Astrocyte (in vitro differentiated cells and primary cell): ENCODE results near the gene PTPRE. TPM values are rescaled to one million over a fixed set of nuclear protein-coding genes. Genes with fewer than 3 reads are reported as not detected.
A peak's percentile ranks its signal among the peaks of the same experiment; 100 is the strongest.

Experiments used
- DNase-seq: peaks from one replicate; pipeline ENCODE4 v3.0.0-alpha.2; 2010; ENCODE audit warnings: low read depth
- FAIRE-seq: peaks from 2 replicates; lab custom pipeline; 2011; peaks lifted over from hg19 to GRCh38; lab: Jason Lieb, UNC
- H2AFZ ChIP-seq: 2 replicates; pipeline ENCODE4 v1.6.0; 2012; ENCODE audit warnings: low read depth, low read length, inconsistent platforms
- H3K27ac ChIP-seq: 2 replicates; pipeline ENCODE4 v1.5.1; 2011; ENCODE audit warnings: low read depth, low read length, inconsistent platforms
- H3K27me3 ChIP-seq: 2 replicates; pipeline ENCODE4 v1.6.0; 2011; ENCODE audit warnings: low read length, inconsistent platforms; ENCODE audit not compliant: insufficient read depth
- H3K36me3 ChIP-seq: 2 replicates; pipeline ENCODE4 v1.5.1; 2011; ENCODE audit warnings: low read length, inconsistent platforms; ENCODE audit not compliant: insufficient read depth
- H3K4me1 ChIP-seq: 2 replicates; pipeline ENCODE4 v1.5.1; 2011; ENCODE audit warnings: low read length, inconsistent platforms; ENCODE audit not compliant: insufficient read depth
- H3K4me2 ChIP-seq: 2 replicates; pipeline ENCODE4 v1.6.0; 2012; ENCODE audit warnings: low read length, inconsistent platforms
- H3K4me3 ChIP-seq: 2 replicates; pipeline ENCODE4 v1.5.1; 2011; ENCODE audit warnings: low read depth, mild to moderate bottlenecking, low read length, inconsistent platforms; ENCODE audit not compliant: insufficient read depth
- H3K79me2 ChIP-seq: 2 replicates; pipeline ENCODE4 v1.6.0; 2012; ENCODE audit warnings: mild to moderate bottlenecking, low read length, inconsistent platforms; ENCODE audit not compliant: insufficient read depth
- H3K9ac ChIP-seq: 2 replicates; pipeline ENCODE4 v1.6.0; 2012; ENCODE audit warnings: mild to moderate bottlenecking, low read length, inconsistent platforms
- H3K9me3 ChIP-seq: 2 replicates; pipeline ENCODE4 v1.5.1; 2012; ENCODE audit warnings: low read depth, mild to moderate bottlenecking, low read length, inconsistent platforms; ENCODE audit not compliant: insufficient read depth
- H4K20me1 ChIP-seq: 2 replicates; pipeline ENCODE4 v1.6.0; 2012; ENCODE audit warnings: low read length, inconsistent platforms; ENCODE audit not compliant: insufficient read depth
- H3K27ac Mint-ChIP-seq: one replicate; pipeline ENCODE4 v1.8.0; 2021; ENCODE audit warnings: mild to moderate bottlenecking, mixed read lengths; ENCODE audit not compliant: unreplicated experiment
- H3K27me3 Mint-ChIP-seq: one replicate; pipeline ENCODE4 v1.8.0; 2021; ENCODE audit warnings: low read depth, mixed read lengths; ENCODE audit not compliant: unreplicated experiment
- H3K36me3 Mint-ChIP-seq: one replicate; pipeline ENCODE4 v1.8.0; 2021; ENCODE audit warnings: low read depth, mixed read lengths; ENCODE audit not compliant: unreplicated experiment
- H3K4me1 Mint-ChIP-seq: one replicate; pipeline ENCODE4 v1.8.0; 2021; ENCODE audit warnings: low read depth, mixed read lengths; ENCODE audit not compliant: unreplicated experiment
- H3K4me3 Mint-ChIP-seq: one replicate; pipeline ENCODE4 v1.8.0; 2021; ENCODE audit warnings: mild to moderate bottlenecking, moderate library complexity, mixed read lengths; ENCODE audit not compliant: unreplicated experiment
- H3K9me3 Mint-ChIP-seq: one replicate; pipeline ENCODE4 v1.8.0; 2021; ENCODE audit warnings: mild to moderate bottlenecking, mixed read lengths; ENCODE audit not compliant: unreplicated experiment
- CTCF ChIP-seq: IDR thresholded peaks from 2 replicates; pipeline ENCODE4 v1.5.1; 2011; ENCODE audit warnings: low read depth, mild to moderate bottlenecking, inconsistent platforms, low read length, moderate library complexity; ENCODE audit not compliant: insufficient read depth
- EZH2 ChIP-seq: IDR thresholded peaks from 2 replicates; pipeline ENCODE4 v1.6.1; 2012; ENCODE audit warnings: mild to moderate bottlenecking, low read length, inconsistent platforms; ENCODE audit not compliant: insufficient read depth
- total RNA-seq: library from RNA; stranded (reverse); gene quantifications from 2 replicates; pipeline ENCODE4 v1.2.1, GENCODE V29; 2021

Gene PTPRE
- total RNA-seq, 1 donor from 2014 or later, result 14.1 TPM

- peaks cover 25% of the 10 kb centered on the region for H3K36me3 Mint-ChIP-seq
- no peaks in the 10 kb centered on the region for H3K79me2 ChIP-seq
- TF ChIP-seq EZH2 (no peak), CTCF (no peak)
- no peak overlapping the region for H3K27ac ChIP-seq
- peaks cover 2% of the 10 kb centered on the region for H3K9me3 ChIP-seq
- H3K4me1 ChIP-seq, result peaks cover 22% of the 10 kb centered on the region
- H3K4me3 Mint-ChIP-seq, result no peak overlapping the region
- no peaks in the 10 kb centered on the region for H4K20me1 ChIP-seq
- no peaks in the 10 kb centered on the region for H3K9me3 Mint-ChIP-seq
- H3K27ac Mint-ChIP-seq, result no peak overlapping the region
- H3K27me3 Mint-ChIP-seq, result no peaks in the 10 kb centered on the region
- peaks cover 29% of the 10 kb centered on the region for H3K4me1 Mint-ChIP-seq
- H3K36me3 ChIP-seq, result peaks cover 2% of the 10 kb centered on the region
- no peaks in the 10 kb centered on the region for H3K27me3 ChIP-seq
- DNase-seq, result no peak
- H3K4me3 ChIP-seq, result no peak overlapping the region
- peak; percentile 50 for FAIRE-seq
- no peak overlapping the region for H3K9ac ChIP-seq
- no peak overlapping the region for H2AFZ ChIP-seq
- no peak overlapping the region for H3K4me2 ChIP-seq
These were observed 155.5 kb downstream of the PTPRE start for GRCh38 chr10:128062331-128062880.

GRCh38 chr10:128062881-128063563 lies 156.1 kb downstream of the PTPRE start:
- peaks cover 29% of the 10 kb centered on the region for H3K4me1 Mint-ChIP-seq
- H3K36me3 Mint-ChIP-seq, result peaks cover 20% of the 10 kb centered on the region
- H3K4me3 Mint-ChIP-seq, result no peak overlapping the region
- Histone ChIP-seq H3K4me3 (no peak overlapping the region), H2AFZ (no peak overlapping the region), H3K79me2 (no peaks in the 10 kb centered on the region), H3K27me3 (no peaks in the 10 kb centered on the region), H3K9me3 (peaks cover 2% of the 10 kb centered on the region), H3K4me2 (no peak overlapping the region), H3K27ac (no peak overlapping the region), H3K36me3 (peaks cover 2% of the 10 kb centered on the region), H3K9ac (no peak overlapping the region), H3K4me1 (peaks cover 22% of the 10 kb centered on the region), H4K20me1 (no peaks in the 10 kb centered on the region)
- DNase-seq (no peak), FAIRE-seq (no peak)
- H3K27me3 Mint-ChIP-seq, result no peaks in the 10 kb centered on the region
- H3K27ac Mint-ChIP-seq, result peak overlapping the region; percentile 90
- TF ChIP-seq EZH2 (no peak), CTCF (no peak)
- H3K9me3 Mint-ChIP-seq, result no peaks in the 10 kb centered on the region

GRCh38 chr10:128063736-128064107 lies 156.8 kb downstream of the PTPRE start:
- H3K27ac ChIP-seq, result peak overlapping the region; percentile 73
- H3K4me2 ChIP-seq, result peak overlapping the region; percentile 58
- peak overlapping the region; percentile 61 for H3K9ac ChIP-seq
- peaks cover 22% of the 10 kb centered on the region for H3K4me1 ChIP-seq
- Mint-ChIP-seq H3K9me3 (no peaks in the 10 kb centered on the region), H3K27ac (peak overlapping the region; percentile 90), H3K27me3 (no peaks in the 10 kb centered on the region), H3K4me3 (no peak overlapping the region), H3K4me1 (peaks cover 29% of the 10 kb centered on the region), H3K36me3 (peaks cover 15% of the 10 kb centered on the region)
- H3K36me3 ChIP-seq, result peaks cover 2% of the 10 kb centered on the region
- H4K20me1 ChIP-seq, result no peaks in the 10 kb centered on the region
- no peak for DNase-seq
- no peak for FAIRE-seq
- no peaks in the 10 kb centered on the region for H3K27me3 ChIP-seq
- TF ChIP-seq EZH2 (no peak), CTCF (no peak)
- H3K9me3 ChIP-seq, result peaks cover 2% of the 10 kb centered on the region
- H3K79me2 ChIP-seq, result no peaks in the 10 kb centered on the region
- no peak overlapping the region for H2AFZ ChIP-seq
- H3K4me3 ChIP-seq, result no peak overlapping the region
